HG03457 (cell line): ENCODE measurements around the gene TRABD.
"Not testable (repeated sequence)": the region's sequence is repeated elsewhere in the genome, so short reads cannot be mapped to it uniquely, and the experiment has no call there.

Source experiments
- ATAC-seq: cut with Tn5 transposase; IDR thresholded peaks from one replicate; pipeline ENCODE4 v1.9.1; 2021; ENCODE audit warnings: moderate number of reproducible peaks; ENCODE audit not compliant: unreplicated experiment

TRABD gene

GRCh38 chr22:50151571-50152537 is 33.9 kb upstream of the TRABD start:
- ATAC-seq = no peak

DNA sequence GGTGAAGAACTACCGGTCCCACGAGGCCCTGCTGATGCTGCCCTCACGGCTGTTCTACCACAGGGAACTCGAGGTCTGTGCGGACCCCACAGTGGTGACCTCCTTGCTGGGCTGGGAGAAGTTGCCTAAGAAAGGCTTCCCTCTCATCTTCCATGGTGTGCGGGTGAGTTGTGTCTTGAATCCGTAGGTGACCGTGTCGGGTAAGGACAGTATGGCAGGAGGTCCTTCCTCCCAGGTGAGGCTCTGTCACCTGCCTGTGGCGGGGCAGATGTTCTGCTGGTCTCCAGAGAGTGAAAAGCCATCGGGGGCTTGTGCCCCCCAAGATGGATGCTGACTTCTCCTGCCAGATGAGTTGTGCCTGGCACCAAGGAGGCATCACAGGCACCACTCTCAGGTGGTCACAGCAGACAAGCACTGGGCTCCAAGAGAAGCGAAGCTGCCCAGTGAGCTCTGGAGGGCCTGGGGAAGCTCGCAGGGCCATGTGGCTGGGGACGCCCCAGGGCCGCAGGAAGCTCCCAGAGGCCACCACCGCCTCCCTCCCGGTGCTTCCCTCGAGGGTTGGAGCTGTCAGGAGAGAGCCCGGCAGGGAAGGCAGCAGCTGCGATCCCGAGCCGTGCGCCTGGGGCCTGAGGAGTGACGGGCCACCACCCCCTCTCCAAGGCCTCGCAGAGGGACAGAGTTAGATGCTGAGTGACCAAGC is 32.5 kb upstream of the TRABD start:
- ATAC-seq = no peak

DNA sequence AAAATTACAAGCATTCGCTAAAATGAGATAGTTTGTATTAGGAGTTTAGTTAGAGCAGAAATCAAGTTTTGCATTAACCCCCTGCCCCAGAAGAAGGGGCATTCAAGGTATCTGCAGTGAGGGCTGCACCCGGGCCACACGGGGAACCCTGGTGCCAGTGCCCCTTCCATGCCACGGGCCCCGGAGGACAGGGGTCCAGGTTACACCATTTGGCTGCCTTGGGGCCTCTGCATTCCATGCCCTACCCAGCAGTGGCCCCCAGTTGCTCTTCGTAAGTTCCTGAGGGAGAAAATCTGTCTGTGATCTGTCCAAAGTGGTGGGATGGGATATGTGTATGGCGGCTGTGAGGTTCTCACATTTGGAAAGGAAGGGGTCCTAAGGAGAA is 32.0 kb upstream of the TRABD start:
- ATAC-seq = no peak

DNA sequence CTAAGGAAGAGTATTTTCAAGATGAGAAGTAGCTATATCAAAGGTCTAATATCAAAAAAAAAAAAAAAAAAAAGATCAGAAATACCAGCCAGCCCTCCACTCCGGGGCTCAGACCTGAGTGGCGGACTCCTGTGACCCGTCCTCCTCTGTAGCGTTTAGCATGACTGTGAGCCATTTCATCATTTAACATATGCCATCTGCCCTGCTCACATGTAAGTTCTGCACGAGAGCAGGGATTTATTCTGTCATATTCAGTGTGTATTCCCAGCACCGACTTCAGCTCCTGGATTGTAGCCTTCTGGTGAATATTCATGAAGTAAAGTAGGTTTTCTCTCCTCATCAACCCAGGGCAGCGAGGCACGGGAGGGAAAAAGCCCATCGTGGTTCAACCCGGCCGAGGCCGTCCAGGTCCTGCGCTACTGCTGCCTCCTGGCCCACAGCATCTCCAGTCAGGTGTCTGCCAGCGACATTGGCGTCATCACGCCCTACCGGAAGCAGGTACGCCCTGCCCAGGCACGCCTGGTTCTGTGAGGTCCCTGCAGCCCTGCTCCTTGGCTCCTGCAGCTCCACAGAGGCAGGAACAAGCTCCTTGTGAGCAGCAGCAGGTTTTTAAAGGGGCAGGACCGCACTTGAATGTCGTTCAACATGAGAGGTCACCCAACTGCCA is 27.9 kb upstream of the TRABD start:
- no peak for ATAC-seq

DNA sequence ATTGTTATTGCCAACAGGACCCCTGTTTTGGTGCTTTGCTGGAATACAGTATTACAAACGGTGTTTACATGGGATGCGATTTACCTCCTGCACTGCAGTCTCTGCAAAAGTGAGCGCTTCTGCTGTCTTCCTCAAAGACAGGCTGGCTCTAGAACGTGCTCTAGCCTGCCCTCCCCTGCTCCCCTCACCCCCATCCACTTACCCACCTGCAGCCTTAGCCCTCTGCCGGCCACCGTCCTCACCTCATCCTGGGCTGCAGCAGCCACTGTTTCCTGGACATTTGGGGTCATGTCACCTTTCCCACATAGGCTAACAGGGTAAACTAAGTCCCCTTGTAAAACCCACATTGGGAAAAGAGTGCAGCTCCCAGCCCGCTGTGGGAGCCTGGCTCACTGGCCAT is 24.8 kb upstream of the TRABD start:
- no peak for ATAC-seq

GRCh38 chr22:50161508-50162390 is 24.0 kb upstream of the TRABD start:
- ATAC-seq = no peak

DNA sequence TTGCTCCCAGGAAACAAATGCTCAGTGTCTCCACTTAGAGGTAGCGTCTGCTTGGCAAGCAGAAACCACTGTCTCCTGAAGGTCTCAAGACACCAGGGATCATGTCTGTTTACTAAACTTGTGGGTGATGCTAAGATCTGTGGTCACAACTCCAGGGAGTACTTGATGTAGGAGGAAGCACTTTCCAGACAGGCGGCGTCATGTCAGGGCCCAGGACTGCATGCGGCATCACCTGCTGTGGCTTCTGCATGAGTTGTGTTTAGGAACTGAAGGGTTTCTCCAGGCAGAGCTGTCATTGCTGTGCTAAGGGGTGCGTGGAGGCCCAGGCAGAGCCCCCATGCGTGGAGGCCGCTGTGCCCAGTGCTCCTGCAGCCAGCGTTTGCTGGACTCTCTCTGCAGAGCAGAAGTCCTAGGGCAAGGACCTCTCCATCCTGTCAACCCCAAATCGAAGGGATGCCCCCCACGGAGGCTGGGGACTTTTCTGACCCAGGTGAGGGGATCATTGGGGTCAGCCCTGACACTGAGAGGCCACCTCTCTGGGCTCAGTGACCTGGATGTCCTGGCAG is 23.2 kb upstream of the TRABD start:
- no peak for ATAC-seq

- ATAC-seq = no peak
These were observed 20.1 kb upstream of the TRABD start for GRCh38 chr22:50165436-50166123.

DNA sequence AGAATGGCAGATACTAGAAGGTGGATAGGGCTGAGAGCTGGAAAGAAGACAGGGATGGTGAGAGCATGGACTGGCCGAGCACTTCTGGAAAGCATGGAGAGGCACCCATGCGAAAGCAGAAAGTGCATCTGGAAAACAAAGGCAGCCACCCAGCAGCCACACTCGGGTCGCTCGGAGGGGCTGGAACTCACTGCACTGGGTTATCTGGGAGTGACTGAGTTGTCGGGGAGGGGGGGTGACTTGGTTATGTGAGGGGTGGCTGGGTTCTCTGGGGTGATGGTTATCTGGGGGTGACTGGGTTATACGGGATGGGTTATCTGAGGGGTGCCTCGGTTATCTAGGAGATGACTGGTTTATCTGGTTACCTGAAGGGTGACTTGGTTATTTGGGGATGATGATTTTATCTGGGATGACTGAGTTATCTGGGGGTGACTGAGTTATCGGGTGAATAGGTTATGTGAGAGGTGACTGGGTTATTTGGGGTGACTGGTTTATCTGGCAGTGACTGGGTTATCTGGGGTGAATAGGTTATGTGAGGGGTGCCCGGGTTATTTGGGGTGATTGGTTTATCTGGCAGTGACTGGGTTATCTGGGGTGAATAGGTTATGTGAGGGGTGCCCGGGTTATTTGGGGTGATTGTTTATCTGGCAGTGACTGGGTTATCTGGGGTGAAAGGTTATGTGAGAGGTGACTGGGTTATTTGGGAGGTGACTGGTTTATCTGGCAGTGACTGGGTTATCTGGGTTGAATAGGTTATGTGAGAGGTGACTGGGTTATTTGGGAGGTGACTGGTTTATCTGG is 17.8 kb upstream of the TRABD start:
- no peak for ATAC-seq

- not testable (repeated sequence) for ATAC-seq
These were observed 17.1 kb upstream of the TRABD start for GRCh38 chr22:50168490-50169180.

DNA sequence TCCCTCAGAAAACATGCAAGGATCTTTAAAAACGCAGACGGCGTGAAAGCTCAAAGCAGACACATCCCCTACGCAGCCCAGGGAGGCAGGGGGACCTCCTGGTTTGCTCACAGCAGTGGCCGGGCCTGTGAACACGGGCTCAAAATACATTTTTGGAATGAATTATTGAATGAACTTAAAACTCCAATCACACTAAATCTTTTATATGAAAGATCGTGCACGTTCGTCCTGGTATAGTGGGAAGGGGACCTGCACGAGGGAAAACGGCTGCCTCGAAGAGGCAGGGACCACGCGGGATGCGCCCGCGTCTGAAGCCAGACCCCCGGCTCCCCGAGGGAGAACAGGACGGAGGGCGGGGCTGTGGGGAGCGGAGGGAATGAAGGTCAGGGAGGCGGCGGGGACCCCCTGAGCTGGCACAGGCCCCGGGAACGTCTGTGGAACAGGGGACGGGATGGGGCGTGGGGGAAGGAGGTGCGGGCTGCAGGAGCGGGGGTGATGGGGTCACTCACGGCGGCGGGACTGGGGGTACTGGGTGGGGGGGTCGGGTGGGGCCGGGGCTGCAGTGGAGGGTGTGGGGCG is 16.4 kb upstream of the TRABD start:
- no peak for ATAC-seq

GRCh38 chr22:50169774-50170341 is 15.9 kb upstream of the TRABD start:
- ATAC-seq = no peak

DNA sequence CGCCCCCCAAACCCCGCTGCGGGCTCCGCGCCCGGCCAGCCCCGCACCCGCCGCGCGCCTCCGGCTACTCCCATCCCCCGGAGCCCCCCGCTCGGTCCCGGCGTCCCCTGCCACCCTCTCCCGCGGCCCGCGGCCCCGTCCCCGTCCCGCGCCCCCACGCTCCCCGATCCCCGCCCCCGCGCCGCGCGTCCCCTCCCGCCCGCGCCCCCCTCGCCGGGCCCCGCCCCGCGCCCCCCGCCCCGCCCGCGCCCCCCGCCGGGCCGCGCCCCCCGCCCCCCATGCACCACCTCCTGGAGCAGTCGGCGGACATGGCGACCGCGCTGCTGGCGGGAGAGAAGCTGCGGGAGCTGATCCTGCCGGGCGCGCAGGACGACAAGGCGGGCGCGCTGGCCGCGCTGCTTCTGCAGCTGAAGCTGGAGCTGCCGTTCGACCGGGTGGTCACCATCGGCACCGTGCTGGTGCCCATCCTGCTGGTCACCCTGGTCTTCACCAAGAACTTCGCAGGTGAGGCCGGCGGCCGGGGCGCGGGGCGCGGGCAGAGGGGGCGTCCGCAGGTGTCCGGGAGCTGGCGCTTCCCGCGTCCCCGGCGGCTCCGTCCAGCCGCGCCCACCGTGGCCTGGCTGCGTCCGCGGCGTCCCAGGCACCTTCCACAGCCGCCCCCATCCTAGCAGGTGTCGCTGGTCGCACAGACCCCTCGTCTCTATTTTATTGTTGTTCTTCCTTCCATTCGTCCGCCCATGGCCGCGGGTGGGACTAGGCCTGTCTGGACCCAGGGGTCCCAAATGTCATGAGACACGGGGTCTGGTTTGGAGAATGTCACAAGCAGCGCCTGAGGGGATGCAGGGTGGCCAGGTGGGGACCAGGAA is 15.0 kb upstream of the TRABD start, which contains the start of gene PANX2:
Gene PANX2 (plus strand): TSS at position 279 of the 866 bp plus-strand sequence. CDS start 0 bp downstream, at position 279.
- no peak for ATAC-seq

GRCh38 chr22:50171319-50171964 is 14.3 kb upstream of the TRABD start:
- ATAC-seq = no peak

DNA sequence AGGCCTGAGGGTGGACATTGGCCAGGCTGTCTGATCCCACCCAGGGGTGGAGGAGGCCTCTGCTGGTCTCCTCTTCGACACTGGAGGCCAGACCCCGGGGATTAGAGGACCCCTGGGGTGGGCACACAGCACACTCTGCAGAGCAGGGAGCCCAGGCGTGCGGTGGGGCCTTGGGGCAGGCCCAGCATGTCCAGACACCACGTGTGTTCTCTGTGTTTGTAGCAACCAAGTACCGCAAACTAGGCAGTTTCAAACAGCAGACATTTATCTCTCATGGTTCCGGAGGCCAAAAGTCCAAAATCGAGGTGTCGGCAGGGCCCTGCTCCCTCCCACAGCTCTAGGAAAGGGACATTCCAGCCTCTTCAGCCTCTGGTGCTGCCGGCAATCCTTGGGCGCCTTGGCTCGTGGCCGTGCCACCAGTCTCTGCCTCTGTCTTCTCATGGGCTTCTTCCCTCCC is 13.7 kb upstream of the TRABD start:
- no peak for ATAC-seq
